SK-N-SH treated with all-trans-retinoic acid at 6 μM for 48 hours (cell line): Measurements from ENCODE around the gene ZP1.

Experiments used
- ARNTL ChIP-seq: fragments of 450-650 bp; formaldehyde crosslinking; IDR thresholded peaks from 2 replicates; pipeline ENCODE4 v1.5.0; 2020; ENCODE audit warnings: low read depth, mild to moderate bottlenecking, moderate library complexity, borderline replicate concordance
- GLIS3 ChIP-seq: fragments of 250-450 bp; sonication (Bioruptor Pico); IDR thresholded peaks from 2 replicates; pipeline ENCODE4 v1.5.0; 2020; ENCODE audit warnings: mild to moderate bottlenecking, moderate library complexity
- ISL1 ChIP-seq: fragments of 250-450 bp; sonication (Bioruptor Pico); IDR thresholded peaks from 2 replicates; pipeline ENCODE4 v2.1.2; 2022; ENCODE audit warnings: mild to moderate bottlenecking, moderate library complexity
- PATZ1 ChIP-seq: fragments of 250-450 bp; sonication (Bioruptor Pico); IDR thresholded peaks from 2 replicates; pipeline ENCODE4 v1.8.0; 2020; ENCODE audit warnings: mild to moderate bottlenecking, moderate library complexity, borderline replicate concordance
- PPARA ChIP-seq: fragments of 250-450 bp; sonication (Bioruptor Pico); IDR thresholded peaks from 2 replicates; pipeline ENCODE4 v1.5.0; 2020; ENCODE audit warnings: mild to moderate bottlenecking, borderline replicate concordance
- RARB ChIP-seq: fragments of 250-450 bp; sonication (Bioruptor Pico); IDR thresholded peaks from 2 replicates; pipeline ENCODE4 v1.8.0; 2021; ENCODE audit warnings: mild to moderate bottlenecking, moderate library complexity
- TCF4 ChIP-seq: fragments of 250-450 bp; sonication (Bioruptor Pico); IDR thresholded peaks from 2 replicates; pipeline ENCODE4 v1.8.0; 2021; ENCODE audit warnings: mild to moderate bottlenecking, moderate library complexity, borderline replicate concordance
- TSHZ2 ChIP-seq: fragments of 250-450 bp; sonication (Bioruptor Pico); IDR thresholded peaks from 2 replicates; pipeline ENCODE4 v1.5.0; 2020; ENCODE audit warnings: mild to moderate bottlenecking, moderate library complexity
- ZFP3 ChIP-seq: fragments of 250-450 bp; sonication (Bioruptor Pico); IDR thresholded peaks from 2 replicates; pipeline ENCODE4 v1.5.0; 2020; ENCODE audit warnings: mild to moderate bottlenecking, moderate library complexity
- ZFP30 ChIP-seq: fragments of 450-650 bp; formaldehyde crosslinking; IDR thresholded peaks from 2 replicates; pipeline ENCODE4 v1.5.0; 2022; ENCODE audit warnings: mild to moderate bottlenecking, moderate library complexity
- ZNF565 ChIP-seq: fragments of 450-650 bp; formaldehyde crosslinking; conservative IDR thresholded peaks from 2 replicates; pipeline ENCODE4 v1.5.0; 2020; ENCODE audit warnings: low read depth, mild to moderate bottlenecking, moderate library complexity
- ZNF70 ChIP-seq: fragments of 450-650 bp; formaldehyde crosslinking; IDR thresholded peaks from 2 replicates; pipeline ENCODE4 v1.5.0; 2020; ENCODE audit warnings: mild to moderate bottlenecking, moderate library complexity
- ZNF8 ChIP-seq: fragments of 450-650 bp; formaldehyde crosslinking; IDR thresholded peaks from 2 replicates; pipeline ENCODE4 v1.5.0; 2020; ENCODE audit warnings: mild to moderate bottlenecking, moderate library complexity

- TF ChIP-seq TSHZ2 (CRISPR knock-in tag) (no peak), PATZ1 (CRISPR knock-in tag) (no peak), ARNTL (CRISPR knock-in tag) (no peak), ZNF70 (CRISPR knock-in tag) (no peak), ZFP30 (no peak), GLIS3 (CRISPR knock-in tag) (no peak), ZFP3 (CRISPR knock-in tag) (no peak), TCF4 (CRISPR knock-in tag) (no peak), ZNF8 (no peak), ISL1 (CRISPR knock-in tag) (no peak), RARB (CRISPR knock-in tag) (no peak), ZNF565 (no peak), PPARA (no peak)
These were observed 56.0 kb downstream of the ZP1 start for GRCh38 chr11:60923326-60923725.
